Natural killer cell (primary cell): ENCODE results near the gene GCN1. TPM values are rescaled to one million over a fixed set of nuclear protein-coding genes. Genes with fewer than 3 reads are reported as not detected.
A peak's percentile ranks its signal among the peaks of the same experiment; 100 is the strongest.

ENCODE experiments used
- ATAC-seq, 3 donors: fragments of 150-1000 bp in 2 of 3; fragments of 200-7000 bp in 1 of 3; cut with Tn5 transposase; 1 replicate in 1 of 3; 2 replicates in 2 of 3; pipeline ENCODE4 v1.10.0; 2021; ENCODE audit warnings: mild to moderate bottlenecking in 2 of 3, moderate library complexity in 2 of 3
- DNase-seq, 2 donors: peaks; one replicate each; pipeline versions ENCODE4 v3.0.0 to v3.0.0-alpha.2; 2013 to 2021; ENCODE audit warnings: mixed read lengths in 1 of 2
- H3K27ac ChIP-seq: one replicate; pipeline ENCODE4 v1.5.1; 2013; ENCODE audit warnings: mild to moderate bottlenecking, low read length
- H3K27me3 ChIP-seq: one replicate; pipeline ENCODE4 v1.6.1; 2013; ENCODE audit warnings: low read length; ENCODE audit not compliant: control insufficient read depth, insufficient read depth
- H3K36me3 ChIP-seq: one replicate; pipeline ENCODE4 v1.6.1; 2013; ENCODE audit warnings: low read length; ENCODE audit not compliant: control insufficient read depth, insufficient read depth
- H3K4me1 ChIP-seq: one replicate; pipeline ENCODE4 v1.6.1; 2013; ENCODE audit warnings: low read length; ENCODE audit not compliant: control insufficient read depth, insufficient read depth
- H3K4me3 ChIP-seq: one replicate; pipeline ENCODE4 v1.5.1; 2013; ENCODE audit warnings: low read length
- H3K9me3 ChIP-seq: one replicate; pipeline ENCODE4 v1.6.1; 2013; ENCODE audit warnings: low read length; ENCODE audit not compliant: control insufficient read depth, insufficient read depth
- H3K27ac Mint-ChIP-seq, 2 donors: one replicate each; pipeline ENCODE4 v1.8.0; 2022; ENCODE audit warnings: mild to moderate bottlenecking in 2 of 2, mixed read lengths in 2 of 2, moderate library complexity in 1 of 2
- H3K27me3 Mint-ChIP-seq, 2 donors: one replicate each; pipeline ENCODE4 v1.8.0; 2022; ENCODE audit warnings: low read depth in 2 of 2, mixed read lengths in 2 of 2
- H3K36me3 Mint-ChIP-seq: one replicate; pipeline ENCODE4 v1.8.0; 2022; ENCODE audit warnings: mixed read lengths
- H3K4me1 Mint-ChIP-seq, 2 donors: one replicate each; pipeline ENCODE4 v1.8.0; 2022; ENCODE audit warnings: mixed read lengths in 2 of 2
- H3K4me3 Mint-ChIP-seq: one replicate; pipeline ENCODE4 v1.8.0; 2022; ENCODE audit warnings: mild to moderate bottlenecking, moderate library complexity, mixed read lengths
- H3K9me3 Mint-ChIP-seq, 2 donors: one replicate each; pipeline ENCODE4 v1.8.0; 2022; ENCODE audit warnings: mixed read lengths in 2 of 2
- CTCF ChIP-seq: fragments of 200-600 bp; IDR thresholded peaks from one replicate; pipeline ENCODE4 v1.8.0; 2022; ENCODE audit warnings: antibody characterized with exemption
- WGBS: methylation state at CpG from one replicate; pipeline ENCODE4 v1.1.7; 2013; ENCODE audit warnings: missing lambda C conversion rate; ENCODE audit not compliant: insufficient coverage; 5-methylcytosine and 5-hydroxymethylcytosine counted together
- intact Hi-C: fragments of 100-400 bp; cut with micrococcal nuclease; formaldehyde crosslinking; loops from one replicate; pipeline ENCODE4 v1.14.2; 2022
- total RNA-seq, 4 donors: library from RNA; stranded (reverse); fragments of 120-200 nt in 1 of 4; gene quantifications; one replicate each; pipeline versions ENCODE4 v1.2.3 to v1.2.4, GENCODE V29; 2013 to 2022

The GCN1 gene
- total RNA-seq, 3 donors from 2014 or later (not counting 1 experiment from before 2014, with no cell fraction given) = 119 to 141 (median 120) TPM

- Histone ChIP-seq H3K27me3 (no peaks in the 10 kb centered on the region), H3K36me3 (peaks cover 5% of the 10 kb centered on the region), H3K9me3 (no peaks in the 10 kb centered on the region), H3K27ac (peak overlapping the region; percentile 57), H3K4me1 (peaks cover 14% of the 10 kb centered on the region), H3K4me3 (peak overlapping the region; percentile 19)
- H3K4me1 Mint-ChIP-seq = peaks cover 21 to 22% of the 10 kb centered on the region in 2 donors
- peak; percentile 99 to 100 for DNase-seq
- peak; percentile 88 for TF ChIP-seq CTCF
- peak overlapping the region; percentile 92 to 94 for H3K27ac Mint-ChIP-seq
- ATAC-seq = peak; percentile 92 to 96 (median 92)
- H3K4me3 Mint-ChIP-seq = peak overlapping the region; percentile 85
- no peaks in the 10 kb centered on the region for H3K9me3 Mint-ChIP-seq
- under 1% methylated on average over 55 of the region's 55 CpGs for WGBS
- no peaks in the 10 kb centered on the region for H3K27me3 Mint-ChIP-seq
- intact Hi-C loops = loop anchor here (1.0 kb wide), 2 partner anchors 74 to 99 kb away; no protein-coding TSS in a partner anchor
- no peaks in the 10 kb centered on the region for H3K36me3 Mint-ChIP-seq
Measured at GRCh38 chr12:120086801-120087621, 107.5 kb downstream of the GCN1 start.

GRCh38 chr12:120085920-120086645, 108.4 kb downstream of the GCN1 start:
- Mint-ChIP-seq H3K27ac (peak overlapping the region; percentile 92 to 94), H3K27me3 (no peaks in the 10 kb centered on the region), H3K9me3 (no peaks in the 10 kb centered on the region), H3K36me3 (no peaks in the 10 kb centered on the region), H3K4me1 (peaks cover 17 to 18% of the 10 kb centered on the region in 2 donors), H3K4me3 (peak overlapping the region; percentile 85)
- no peak for TF ChIP-seq CTCF
- intact Hi-C loops = no loop called here
- WGBS = 100% methylated on average over 1 of the region's 6 CpGs
- Histone ChIP-seq H3K27ac (no peak overlapping the region), H3K4me1 (peaks cover 14% of the 10 kb centered on the region), H3K27me3 (no peaks in the 10 kb centered on the region), H3K9me3 (no peaks in the 10 kb centered on the region), H3K36me3 (peaks cover 5% of the 10 kb centered on the region), H3K4me3 (no peak overlapping the region)
- ATAC-seq = no peak
- DNase-seq = no peak

GRCh38 chr12:120081641-120082040, 112.9 kb downstream of the GCN1 start:
- peaks cover 2% of the 10 kb centered on the region for H3K4me1 ChIP-seq
- no peak for TF ChIP-seq CTCF
- Mint-ChIP-seq H3K4me1 (peaks cover 3% of the 10 kb centered on the region in 2 donors), H3K27ac (no peak overlapping the region), H3K9me3 (no peaks in the 10 kb centered on the region), H3K4me3 (no peak overlapping the region), H3K27me3 (no peaks in the 10 kb centered on the region), H3K36me3 (no peaks in the 10 kb centered on the region)
- intact Hi-C loops = no loop called here
- ATAC-seq = no peak
- no peak overlapping the region for H3K4me3 ChIP-seq
- no peaks in the 10 kb centered on the region for H3K9me3 ChIP-seq
- 100% methylated on average over 2 of the region's 2 CpGs for WGBS
- H3K27me3 ChIP-seq = no peaks in the 10 kb centered on the region
- DNase-seq = no peak
- peaks cover 2% of the 10 kb centered on the region for H3K36me3 ChIP-seq
- H3K27ac ChIP-seq = no peak overlapping the region
